Adrenal gland (tissue), 5 donors: ENCODE data around the gene RPTOR.

ENCODE experiments used
- CTCF ChIP-seq, 6 experiments: fragments of 450-650 bp in 4 of 6; fragments of 200-600 bp in 2 of 6; sonication (generic) in 1 of 6; IDR thresholded peaks; 1 replicate in 5 of 6; 2 replicates in 1 of 6; pipeline versions ENCODE4 v1.5.1 to v1.8.0; 2016 to 2021; ENCODE audit warnings: antibody characterized with exemption in 6 of 6, mild to moderate bottlenecking in 2 of 6, moderate library complexity in 1 of 6
- POLR2A ChIP-seq, 2 donors: fragments of 450-650 bp; IDR thresholded peaks; one replicate each; pipeline ENCODE4 v1.6.1; 2017; ENCODE audit warnings: antibody characterized with exemption in 2 of 2, mild to moderate bottlenecking in 2 of 2, moderate library complexity in 1 of 2
- donor health status: DM: no; HTN: no; CAD: no.

- TF ChIP-seq CTCF (IDR thresholded peaks at IDR 0.05) (no peak), POLR2A (IDR thresholded peaks at IDR 0.05) (no peak)
These were observed 306.8 kb downstream of the RPTOR start for GRCh38 chr17:80851277-80851925.
